GM18868 (cell line): ENCODE measurements around the gene RASA3.
"Not testable (repeated sequence)": the region's sequence is repeated elsewhere in the genome, so short reads cannot be mapped to it uniquely, and the experiment has no call there.

Source experiments
- ATAC-seq: cut with Tn5 transposase; IDR thresholded peaks from one replicate; pipeline ENCODE4 v1.9.1; 2021; ENCODE audit warnings: mild to moderate bottlenecking, moderate library complexity; ENCODE audit not compliant: unreplicated experiment

Gene RASA3

GRCh38 chr13:114155926-114156883, 23.8 kb upstream of the RASA3 start:
- ATAC-seq, result no peak

GRCh38 chr13:114155320-114155719, 22.9 kb upstream of the RASA3 start:
- no peak for ATAC-seq

GRCh38 chr13:114154476-114154875, 22.1 kb upstream of the RASA3 start:
- no peak for ATAC-seq

GRCh38 chr13:114153485-114154080, 21.2 kb upstream of the RASA3 start:
- no peak for ATAC-seq

GRCh38 chr13:114152831-114153371, 20.5 kb upstream of the RASA3 start:
- ATAC-seq, result no peak

GRCh38 chr13:114152285-114152645, 19.8 kb upstream of the RASA3 start:
- ATAC-seq, result no peak

- no peak for ATAC-seq
Measured at GRCh38 chr13:114151565-114152284, 19.3 kb upstream of the RASA3 start.

- no peak for ATAC-seq
Measured at GRCh38 chr13:114151031-114151430, 18.6 kb upstream of the RASA3 start.

GRCh38 chr13:114149774-114150740, 17.6 kb upstream of the RASA3 start:
- ATAC-seq, result no peak

- not testable (repeated sequence) for ATAC-seq
Measured at GRCh38 chr13:114148886-114149285, 16.5 kb upstream of the RASA3 start.

- ATAC-seq, result peak; percentile 71
Measured at GRCh38 chr13:114148521-114148855, 16.1 kb upstream of the RASA3 start.

- ATAC-seq, result peak; percentile 32
Measured at GRCh38 chr13:114147803-114148520, 15.5 kb upstream of the RASA3 start.

GRCh38 chr13:114146629-114147028, 14.2 kb upstream of the RASA3 start:
- no peak for ATAC-seq

- ATAC-seq, result no peak
Measured at GRCh38 chr13:114146173-114146572, 13.8 kb upstream of the RASA3 start.

GRCh38 chr13:114145722-114146121, 13.3 kb upstream of the RASA3 start:
- no peak for ATAC-seq

GRCh38 chr13:114145256-114145655, 12.8 kb upstream of the RASA3 start:
- no peak for ATAC-seq

- ATAC-seq, result no peak
Measured at GRCh38 chr13:114144606-114145244, 12.3 kb upstream of the RASA3 start.

GRCh38 chr13:114143806-114144605, 11.6 kb upstream of the RASA3 start:
- peak; percentile 74 for ATAC-seq
